Raji (cell line): ENCODE measurements around the gene UBE2J2.

Source experiments
- POLR2A ChIP-seq: IDR thresholded peaks from 2 replicates; pipeline ENCODE4 v1.6.1; 2011; ENCODE audit warnings: low read depth, low read length, control low read depth; ENCODE audit not compliant: insufficient read depth

UBE2J2 gene

GRCh38 chr1:1204998-1205768, 68.5 kb downstream of the UBE2J2 start:
- TF ChIP-seq POLR2A = no peak

- no peak for TF ChIP-seq POLR2A
Observed at GRCh38 chr1:1204425-1204920, 69.2 kb downstream of the UBE2J2 start.
